ENCODE results near the gene ELSPBP1.
"Not testable (repeated sequence)": the region's sequence is repeated elsewhere in the genome, so short reads cannot be mapped to it uniquely, and the experiment has no call there.

Gene ELSPBP1

GRCh38 chr19:47994209-47994802, at the start of gene ELSPBP1:
Gene ELSPBP1 (plus strand): TSS chr19:47994632. CDS start chr19:48008668, 14,036 bp downstream.
- DNase-seq (ENCODE audit: low spot score), result no peak

- DNase-seq (ENCODE audit: low spot score), result not testable (repeated sequence)
Measured at GRCh38 chr19:47949852-47950521, 44.4 kb upstream of the ELSPBP1 start.

GRCh38 chr19:47952132-47952531, 42.3 kb upstream of the ELSPBP1 start:
- DNase-seq (ENCODE audit: low spot score), result not testable (repeated sequence)

- DNase-seq (ENCODE audit: low spot score), result not testable (repeated sequence)
Measured at GRCh38 chr19:47955936-47956335, 38.5 kb upstream of the ELSPBP1 start.

- no peak for DNase-seq (ENCODE audit: low spot score)
Measured at GRCh38 chr19:47973529-47973928, 20.9 kb upstream of the ELSPBP1 start.

- DNase-seq (ENCODE audit: low spot score), result no peak
Measured at GRCh38 chr19:47991191-47991808, 3.1 kb upstream of the ELSPBP1 start.

- no peak for DNase-seq (ENCODE audit: low spot score)
Measured at GRCh38 chr19:47992070-47992469, 2.4 kb upstream of the ELSPBP1 start, which contains the start of gene BSPH1. Gene BSPH1 (minus strand): TSS chr19:47992170. CDS start chr19:47992081, 89 bp downstream.

- DNase-seq (ENCODE audit: low spot score), result no peak
Measured at GRCh38 chr19:47996230-47996727, 1.8 kb downstream of the ELSPBP1 start.

GRCh38 chr19:47998800-47999199, 4.4 kb downstream of the ELSPBP1 start:
- no peak for DNase-seq (ENCODE audit: low spot score)

GRCh38 chr19:48000846-48001245, 6.4 kb downstream of the ELSPBP1 start:
- DNase-seq (ENCODE audit: low spot score), result no peak

GRCh38 chr19:48004236-48004635, 9.8 kb downstream of the ELSPBP1 start:
- no peak for DNase-seq (ENCODE audit: low spot score)

GRCh38 chr19:48006762-48007161, 12.3 kb downstream of the ELSPBP1 start:
- peak; percentile 21 for DNase-seq (ENCODE audit: low spot score)

GRCh38 chr19:48010932-48011758, 16.7 kb downstream of the ELSPBP1 start:
- no peak for DNase-seq (ENCODE audit: low spot score)

GRCh38 chr19:48020686-48021085, 26.3 kb downstream of the ELSPBP1 start:
- no peak for DNase-seq (ENCODE audit: low spot score)

GRCh38 chr19:48023011-48023410, 28.6 kb downstream of the ELSPBP1 start:
- no peak for DNase-seq (ENCODE audit: low spot score)

- no peak for DNase-seq (ENCODE audit: low spot score)
Measured at GRCh38 chr19:48023518-48023917, 29.1 kb downstream of the ELSPBP1 start.

- DNase-seq (ENCODE audit: low spot score), result no peak
Measured at GRCh38 chr19:48025480-48025879, 31.0 kb downstream of the ELSPBP1 start.

- no peak for DNase-seq (ENCODE audit: low spot score)
Measured at GRCh38 chr19:48029431-48029830, 35.0 kb downstream of the ELSPBP1 start.

GRCh38 chr19:48030073-48030472, 35.6 kb downstream of the ELSPBP1 start:
- DNase-seq (ENCODE audit: low spot score), result no peak

- no peak for DNase-seq (ENCODE audit: low spot score)
Measured at GRCh38 chr19:48033604-48034003, 39.2 kb downstream of the ELSPBP1 start.

GRCh38 chr19:48036765-48037164, 42.3 kb downstream of the ELSPBP1 start:
- no peak for DNase-seq (ENCODE audit: low spot score)
